IMR-90 (cell line): ENCODE measurements around the gene ERCC4. TPM values are rescaled to one million over a fixed set of nuclear protein-coding genes. Genes with fewer than 3 reads are reported as not detected.

ENCODE experiments used
- ATAC-seq: fragments of 200-7000 bp; cut with Tn5 transposase; 2 replicates; pipeline ENCODE4 v1.9.1; 2020; ENCODE audit warnings: low read depth, mild to moderate bottlenecking, moderate library complexity
- BruUV-seq: library from RNA; stranded (reverse); fragments of 400-500 nt; replicated peaks from 2 replicates; lab custom pipeline; 2021; lab: Mats Ljungman, UMichigan
- CTCF ChIA-PET: fragments of 300-600 bp; formaldehyde crosslinking; extraction: SDS; loops from one replicate; lab custom pipeline; 2021; ENCODE audit warnings: antibody characterized with exemption; lab: Yijun Ruan, JAX
- POLR2A ChIA-PET: fragments of 300-600 bp; sonication (Branson Sonifier 250); formaldehyde crosslinking; loops from one replicate; lab custom pipeline; 2022; ENCODE audit warnings: antibody characterized with exemption; ENCODE audit not compliant: unreplicated experiment; lab: Charles Lee
- DNase-seq: peaks from one replicate; pipeline ENCODE4 v3.0.0; 2013
- H2AFZ ChIP-seq: replicated peaks from 2 replicates; pipeline ENCODE3; 2013; ENCODE audit warnings: low read length, mild to moderate bottlenecking; ENCODE audit not compliant: poor library complexity
- H2AK5ac ChIP-seq: 2 replicates; pipeline ENCODE4 v1.6.1; 2013; ENCODE audit warnings: low read depth, low read length, inconsistent platforms
- H2AK9ac ChIP-seq: replicated peaks from 2 replicates; pipeline ENCODE3; 2013; ENCODE audit warnings: mild to moderate bottlenecking, low read depth, low read length, moderate library complexity; ENCODE audit not compliant: poor library complexity
- H2BK120ac ChIP-seq: 2 replicates; pipeline ENCODE4 v1.6.1; 2013; ENCODE audit warnings: low read depth, low read length, inconsistent platforms
- H2BK15ac ChIP-seq: 3 replicates; pipeline ENCODE4 v1.6.1; 2013; ENCODE audit warnings: low read depth, low read length, inconsistent platforms
- H2BK20ac ChIP-seq: 2 replicates; pipeline ENCODE4 v1.6.1; 2013; ENCODE audit warnings: low read depth, mild to moderate bottlenecking, inconsistent platforms, low read length, moderate library complexity
- H2BK5ac ChIP-seq: 2 replicates; pipeline ENCODE4 v1.6.1; 2013; ENCODE audit warnings: mild to moderate bottlenecking, low read depth, low read length, inconsistent platforms; ENCODE audit not compliant: poor library complexity, severe bottlenecking
- H3K14ac ChIP-seq: replicated peaks from 2 replicates; pipeline ENCODE4 v1.6.1; 2013; ENCODE audit warnings: low read depth, low read length, inconsistent platforms
- H3K18ac ChIP-seq: 2 replicates; pipeline ENCODE4 v1.6.1; 2013; ENCODE audit warnings: low read depth, low read length, control low read depth
- H3K23ac ChIP-seq: 2 replicates; pipeline ENCODE4 v1.6.1; 2013; ENCODE audit warnings: low read depth, low read length, inconsistent platforms
- H3K27ac ChIP-seq: 2 replicates; pipeline ENCODE4 v1.5.1; 2013; ENCODE audit warnings: mild to moderate bottlenecking, control low read depth, low read length; ENCODE audit not compliant: insufficient read depth
- H3K27me3 ChIP-seq: 2 replicates; pipeline ENCODE4 v1.6.1; 2013; ENCODE audit warnings: low read length; ENCODE audit not compliant: control insufficient read depth, insufficient read depth
- H3K36me3 ChIP-seq: 2 replicates; pipeline ENCODE4 v1.6.1; 2013; ENCODE audit warnings: low read length, mixed read lengths; ENCODE audit not compliant: control insufficient read depth, insufficient read depth
- H3K4ac ChIP-seq: 2 replicates; pipeline ENCODE4 v1.6.1; 2013; ENCODE audit warnings: low read depth, low read length, inconsistent platforms
- H3K4me1 ChIP-seq: 2 replicates; pipeline ENCODE4 v1.6.1; 2013; ENCODE audit warnings: low read length, mixed read lengths; ENCODE audit not compliant: control insufficient read depth, insufficient read depth
- H3K4me2 ChIP-seq: 2 replicates; pipeline ENCODE4 v1.6.1; 2013; ENCODE audit warnings: low read depth, mild to moderate bottlenecking, control low read depth, low read length, moderate library complexity
- H3K4me3 ChIP-seq: 2 replicates; pipeline ENCODE4 v1.5.1; 2013; ENCODE audit warnings: low read depth, mild to moderate bottlenecking, control low read depth, low read length, moderate library complexity; ENCODE audit not compliant: insufficient read depth
- H3K56ac ChIP-seq: 2 replicates; pipeline ENCODE4 v1.6.1; 2013; ENCODE audit warnings: low read length, inconsistent platforms; ENCODE audit not compliant: insufficient read depth; ENCODE audit errors: extremely low read depth
- H3K79me1 ChIP-seq, 2 experiments: 2 replicates each; pipeline ENCODE4 v1.6.1; 2013; ENCODE audit warnings: low read length in 2 of 2, inconsistent platforms in 1 of 2, low read depth in 1 of 2
- H3K9ac ChIP-seq: 2 replicates; pipeline ENCODE4 v1.6.1; 2013; ENCODE audit warnings: low read depth, low read length, control low read depth
- H3K9me1 ChIP-seq: 2 replicates; pipeline ENCODE4 v1.6.1; 2013; ENCODE audit warnings: low read length, inconsistent platforms; ENCODE audit not compliant: insufficient read depth
- H3K9me3 ChIP-seq: 2 replicates; pipeline ENCODE4 v1.6.1; 2013; ENCODE audit warnings: low read length; ENCODE audit not compliant: control insufficient read depth, insufficient read depth
- H4K20me1 ChIP-seq: 2 replicates; pipeline ENCODE4 v1.6.1; 2013; ENCODE audit warnings: low read length, inconsistent platforms; ENCODE audit not compliant: insufficient read depth
- H4K5ac ChIP-seq: 2 replicates; pipeline ENCODE4 v1.6.1; 2013; ENCODE audit warnings: mild to moderate bottlenecking, low read depth, low read length, control low read depth
- H4K8ac ChIP-seq, 2 experiments: 2 replicates each; pipeline ENCODE4 v1.6.1; 2013; ENCODE audit warnings: low read depth in 2 of 2, low read length in 2 of 2, control low read depth in 1 of 2, inconsistent platforms in 1 of 2
- H4K91ac ChIP-seq: 2 replicates; pipeline ENCODE4 v1.6.1; 2013; ENCODE audit warnings: low read depth, low read length, inconsistent platforms; ENCODE audit not compliant: insufficient read depth
- CHD1 ChIP-seq: IDR thresholded peaks from 2 replicates; pipeline ENCODE4 v1.6.1; 2012; ENCODE audit warnings: low read depth, low read length, improper control_type of control experiment
- FOS ChIP-seq: fragments of 150-350 bp; IDR thresholded peaks from 2 replicates; pipeline ENCODE4 v1.6.1; 2016; ENCODE audit warnings: low read depth, low read length
- MAFK ChIP-seq: IDR thresholded peaks from 2 replicates; pipeline ENCODE4 v1.6.1; 2012; ENCODE audit warnings: low read depth, low read length, improper control_type of control experiment
- MXI1 ChIP-seq: IDR thresholded peaks from 2 replicates; pipeline ENCODE4 v1.6.1; 2012; ENCODE audit warnings: low read depth, mild to moderate bottlenecking, low read length, moderate library complexity, borderline replicate concordance
- POLR2A ChIP-seq: IDR thresholded peaks from 2 replicates; pipeline ENCODE4 v1.6.1; 2012; ENCODE audit warnings: mild to moderate bottlenecking, low read depth, low read length
- RAD21 ChIP-seq: IDR thresholded peaks from 2 replicates; pipeline ENCODE4 v1.6.1; 2012; ENCODE audit warnings: low read length, improper control_type of control experiment
- RCOR1 ChIP-seq: IDR thresholded peaks from 2 replicates; pipeline ENCODE4 v1.6.1; 2012; ENCODE audit warnings: mild to moderate bottlenecking, low read length, improper control_type of control experiment; ENCODE audit not compliant: insufficient replicate concordance
- RFX5 ChIP-seq: IDR thresholded peaks from 2 replicates; pipeline ENCODE4 v1.8.0; 2012; ENCODE audit warnings: low read depth, mild to moderate bottlenecking, low read length, moderate library complexity
- WGBS, 2 experiments: methylation state at CpG; one replicate each; pipeline versions ENCODE4 v1.1.5 to v1.1.7; 2013; ENCODE audit warnings: missing lambda C conversion rate in 2 of 2; ENCODE audit not compliant: insufficient read length in 1 of 2; ENCODE audit errors: extremely low coverage in 2 of 2; 5-methylcytosine and 5-hydroxymethylcytosine counted together
- dilution Hi-C: fragments of 300-500 bp; cut with HindIII; formaldehyde crosslinking; loops from one replicate; pipeline ENCODE4 v1.14.3; 2018; ENCODE audit warnings: low sequenced_read_pairs; ENCODE audit not compliant: unreplicated experiment
- in situ Hi-C: fragments of 300-500 bp; cut with MboI; formaldehyde crosslinking; loops from 3 replicates; pipeline ENCODE4 v1.14.3; 2019; ENCODE audit warnings: low sequenced_read_pairs, inconsistent platforms, mixed read lengths
- intact Hi-C: fragments of 100-400 bp; cut with micrococcal nuclease; formaldehyde crosslinking; loops from 2 replicates; pipeline ENCODE4 v1.10.0; 2022
- polyA plus RNA-seq, 3 experiments: library from polyadenylated mRNA; depleted of rRNA; stranded (reverse); fragments of >200 nt; gene quantifications; 2 replicates each; pipeline ENCODE4 v1.2.3, GENCODE V29; 2012; ENCODE audit warnings: low replicate concordance in 1 of 3
- total RNA-seq: library from RNA; depleted of rRNA; stranded (reverse); fragments of >200 nt; gene quantifications from 2 replicates; pipeline ENCODE4 v1.2.3, GENCODE V29; 2012
- TF ChIP-seq, protein P1 (sequence below): conservative IDR thresholded peaks from 2 replicates; pipeline ENCODE4 v1.5.1; 2012; ENCODE audit warnings: mild to moderate bottlenecking, low read depth, low read length, improper control_type of control experiment
- TF ChIP-seq, protein P2 (sequence below): fragments of 150-350 bp; IDR thresholded peaks from 2 replicates; pipeline ENCODE4 v1.6.1; 2017; ENCODE audit warnings: mild to moderate bottlenecking, antibody characterized with exemption, low read length, low read depth
- TF ChIP-seq, protein P3 (sequence below): fragments of 150-350 bp; IDR thresholded peaks from 2 replicates; pipeline ENCODE4 v1.6.1; 2016; ENCODE audit warnings: low read depth, mild to moderate bottlenecking, low read length, moderate library complexity, borderline replicate concordance

The ERCC4 gene
- total and polyA plus RNA-seq, 2 of the 4 experiments (the other 2 are of a cell fraction): 2.9 to 19.2 TPM

DNA sequence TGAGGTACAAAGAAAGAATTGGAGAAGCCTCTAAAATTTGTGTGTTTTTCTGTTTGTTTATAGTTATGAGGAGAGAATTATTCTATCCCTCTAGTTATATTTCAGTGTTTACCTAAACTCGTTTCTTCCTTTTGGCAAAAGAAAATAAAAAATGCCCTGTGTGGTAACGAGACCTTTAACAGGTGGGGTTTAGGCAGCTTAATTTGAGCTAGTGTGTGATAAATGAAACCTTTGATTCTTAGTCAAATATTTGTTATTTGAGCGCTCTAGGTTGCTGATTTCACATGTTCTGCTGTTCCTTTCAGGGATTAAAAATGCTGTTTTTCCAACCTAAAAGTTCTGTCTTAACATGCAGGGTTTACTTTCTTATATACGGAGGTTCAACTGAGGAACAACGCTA is 17.5 kb downstream of the ERCC4 start:
- no peak overlapping the region for H3K18ac ChIP-seq
- H3K36me3 ChIP-seq: peaks cover 13% of the 10 kb centered on the region
- H3K4me2 ChIP-seq: no peak overlapping the region
- H3K27me3 ChIP-seq: no peaks in the 10 kb centered on the region
- H3K4me3 ChIP-seq: no peak overlapping the region
- WGBS, 2 experiments: no CpG with 5 or more reads among the region's 5 CpGs
- intact Hi-C loops (no loop called here), dilution Hi-C loops (no loop called here), in situ Hi-C loops (loop anchor here (10.0 kb wide), 1 partner anchor 137 kb away; the partner anchor contains the start of gene MRTFB)
- no peak overlapping the region for H2BK120ac ChIP-seq
- H2BK5ac ChIP-seq: no peak overlapping the region
- no peak overlapping the region for H4K8ac ChIP-seq
- no peaks in the 10 kb centered on the region for H3K9me3 ChIP-seq
- no peak overlapping the region for H4K5ac ChIP-seq
- H3K27ac ChIP-seq: no peak overlapping the region
- H3K9ac ChIP-seq: no peak overlapping the region
- TF ChIP-seq MXI1 (no peak), CHD1 (no peak), FOS (no peak), MAFK (no peak), RAD21 (no peak), POLR2A (no peak), RFX5 (no peak), RCOR1 (no peak)
- TF ChIP-seq, protein P1, sequence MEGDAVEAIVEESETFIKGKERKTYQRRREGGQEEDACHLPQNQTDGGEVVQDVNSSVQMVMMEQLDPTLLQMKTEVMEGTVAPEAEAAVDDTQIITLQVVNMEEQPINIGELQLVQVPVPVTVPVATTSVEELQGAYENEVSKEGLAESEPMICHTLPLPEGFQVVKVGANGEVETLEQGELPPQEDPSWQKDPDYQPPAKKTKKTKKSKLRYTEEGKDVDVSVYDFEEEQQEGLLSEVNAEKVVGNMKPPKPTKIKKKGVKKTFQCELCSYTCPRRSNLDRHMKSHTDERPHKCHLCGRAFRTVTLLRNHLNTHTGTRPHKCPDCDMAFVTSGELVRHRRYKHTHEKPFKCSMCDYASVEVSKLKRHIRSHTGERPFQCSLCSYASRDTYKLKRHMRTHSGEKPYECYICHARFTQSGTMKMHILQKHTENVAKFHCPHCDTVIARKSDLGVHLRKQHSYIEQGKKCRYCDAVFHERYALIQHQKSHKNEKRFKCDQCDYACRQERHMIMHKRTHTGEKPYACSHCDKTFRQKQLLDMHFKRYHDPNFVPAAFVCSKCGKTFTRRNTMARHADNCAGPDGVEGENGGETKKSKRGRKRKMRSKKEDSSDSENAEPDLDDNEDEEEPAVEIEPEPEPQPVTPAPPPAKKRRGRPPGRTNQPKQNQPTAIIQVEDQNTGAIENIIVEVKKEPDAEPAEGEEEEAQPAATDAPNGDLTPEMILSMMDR: no peak
- TF ChIP-seq, protein P2, sequence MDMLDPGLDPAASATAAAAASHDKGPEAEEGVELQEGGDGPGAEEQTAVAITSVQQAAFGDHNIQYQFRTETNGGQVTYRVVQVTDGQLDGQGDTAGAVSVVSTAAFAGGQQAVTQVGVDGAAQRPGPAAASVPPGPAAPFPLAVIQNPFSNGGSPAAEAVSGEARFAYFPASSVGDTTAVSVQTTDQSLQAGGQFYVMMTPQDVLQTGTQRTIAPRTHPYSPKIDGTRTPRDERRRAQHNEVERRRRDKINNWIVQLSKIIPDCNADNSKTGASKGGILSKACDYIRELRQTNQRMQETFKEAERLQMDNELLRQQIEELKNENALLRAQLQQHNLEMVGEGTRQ: no peak
- TF ChIP-seq, protein P3, sequence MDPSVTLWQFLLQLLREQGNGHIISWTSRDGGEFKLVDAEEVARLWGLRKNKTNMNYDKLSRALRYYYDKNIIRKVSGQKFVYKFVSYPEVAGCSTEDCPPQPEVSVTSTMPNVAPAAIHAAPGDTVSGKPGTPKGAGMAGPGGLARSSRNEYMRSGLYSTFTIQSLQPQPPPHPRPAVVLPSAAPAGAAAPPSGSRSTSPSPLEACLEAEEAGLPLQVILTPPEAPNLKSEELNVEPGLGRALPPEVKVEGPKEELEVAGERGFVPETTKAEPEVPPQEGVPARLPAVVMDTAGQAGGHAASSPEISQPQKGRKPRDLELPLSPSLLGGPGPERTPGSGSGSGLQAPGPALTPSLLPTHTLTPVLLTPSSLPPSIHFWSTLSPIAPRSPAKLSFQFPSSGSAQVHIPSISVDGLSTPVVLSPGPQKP: no peak
- BruUV-seq: no TSS peak
- no peak overlapping the region for H3K56ac ChIP-seq
- H2BK15ac ChIP-seq: no peak overlapping the region
- H4K20me1 ChIP-seq: no peaks in the 10 kb centered on the region
- DNase-seq (no peak), ATAC-seq (no peak)
- no peak overlapping the region for H3K23ac ChIP-seq
- H3K4ac ChIP-seq: no peak overlapping the region
- no peak overlapping the region for H2BK20ac ChIP-seq
- no peak overlapping the region for H2AFZ ChIP-seq
- peaks cover 0 to 3% of the 10 kb centered on the region in 2 experiments; a peak in 1 of 4 replicates for H3K79me1 ChIP-seq
- peaks cover 2% of the 10 kb centered on the region for H3K4me1 ChIP-seq
- no peak overlapping the region for H3K14ac ChIP-seq
- no peak overlapping the region for H2AK5ac ChIP-seq
- no peak overlapping the region for H4K91ac ChIP-seq
- CTCF ChIA-PET: no interaction called here
- no peaks in the 10 kb centered on the region for H3K9me1 ChIP-seq
- POLR2A ChIA-PET: no interaction called here
- H2AK9ac ChIP-seq: no peak overlapping the region
